NCI-H2227 (cell line): ENCODE results near the gene ACAD9.

Experiments used
- DNase-seq: peaks from one replicate; lab custom pipeline; 2025; ENCODE audit not compliant: unreplicated experiment; lab: John Stamatoyannopoulos, UW

The ACAD9 gene

DNA sequence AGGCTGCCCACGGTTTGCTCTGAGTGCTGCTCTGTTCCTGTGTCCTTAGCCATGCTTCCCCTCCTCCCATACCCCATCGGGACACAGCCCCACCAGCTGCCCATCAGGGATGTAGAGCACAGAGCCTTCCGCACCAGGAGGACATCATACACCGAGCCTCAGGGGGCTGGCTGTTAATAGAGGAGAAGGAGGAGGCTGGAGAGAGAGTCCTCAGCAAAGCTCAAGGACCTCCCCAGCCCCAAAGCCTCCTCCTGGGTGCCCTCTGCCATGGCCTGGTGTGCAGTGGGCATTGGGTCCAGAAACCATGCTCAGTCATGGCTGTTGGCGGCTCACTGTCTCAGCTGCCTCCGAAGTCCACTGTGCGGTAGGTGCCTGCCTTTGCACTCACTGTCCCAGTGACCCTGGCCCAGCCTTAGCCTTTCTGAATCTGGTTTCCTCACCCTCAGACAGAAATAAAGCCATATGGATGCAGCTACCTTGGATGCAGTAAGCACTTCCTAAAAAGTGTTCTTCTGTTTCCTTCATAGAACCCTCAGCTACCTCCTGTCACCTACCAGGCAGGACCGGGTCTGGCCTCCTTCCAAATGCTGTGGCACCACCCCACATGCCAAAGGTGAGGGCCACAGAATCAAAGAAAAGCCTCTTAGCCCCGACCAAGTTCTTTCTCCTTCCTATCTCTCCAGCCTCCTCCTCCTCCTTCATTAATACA, 53.9 kb downstream of the ACAD9 start:
- DNase-seq: no peak

DNA sequence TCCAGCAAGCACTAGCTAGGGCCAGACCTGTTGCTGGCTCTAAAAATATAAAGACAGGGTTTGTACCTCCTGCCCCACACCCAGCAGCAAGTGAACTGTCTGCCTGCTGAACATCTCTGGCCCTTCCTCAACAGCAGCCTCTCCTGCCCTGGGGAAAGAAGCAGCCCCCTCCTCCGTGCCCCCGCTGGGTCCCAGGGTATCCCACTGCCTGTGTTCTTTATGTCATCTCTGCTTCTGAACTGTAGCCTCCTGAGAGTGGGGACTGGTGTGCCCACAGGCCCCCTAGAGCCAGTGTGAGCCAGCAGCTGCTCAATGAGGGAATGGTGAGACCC, 54.5 kb downstream of the ACAD9 start:
- no peak for DNase-seq

DNA sequence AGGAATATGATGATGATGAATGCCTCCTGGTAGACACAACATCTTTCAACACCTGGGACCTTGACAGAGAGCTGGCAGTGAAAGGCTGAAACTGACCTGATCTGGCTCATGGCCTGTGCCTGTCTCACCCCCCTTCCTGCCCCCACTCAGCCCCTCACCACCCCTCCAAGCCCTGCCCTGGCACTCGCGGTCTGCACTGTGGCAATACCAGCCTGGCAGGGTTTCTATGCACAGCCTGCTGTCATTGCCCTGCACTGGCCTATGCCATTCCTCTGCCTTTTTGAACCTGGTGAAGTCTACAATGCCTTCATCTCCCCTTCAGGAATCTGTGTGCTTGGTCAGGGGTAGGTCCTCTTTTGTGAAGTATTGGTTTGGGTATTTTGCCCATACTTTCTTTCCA, 56.5 kb downstream of the ACAD9 start:
- DNase-seq: no peak

DNA sequence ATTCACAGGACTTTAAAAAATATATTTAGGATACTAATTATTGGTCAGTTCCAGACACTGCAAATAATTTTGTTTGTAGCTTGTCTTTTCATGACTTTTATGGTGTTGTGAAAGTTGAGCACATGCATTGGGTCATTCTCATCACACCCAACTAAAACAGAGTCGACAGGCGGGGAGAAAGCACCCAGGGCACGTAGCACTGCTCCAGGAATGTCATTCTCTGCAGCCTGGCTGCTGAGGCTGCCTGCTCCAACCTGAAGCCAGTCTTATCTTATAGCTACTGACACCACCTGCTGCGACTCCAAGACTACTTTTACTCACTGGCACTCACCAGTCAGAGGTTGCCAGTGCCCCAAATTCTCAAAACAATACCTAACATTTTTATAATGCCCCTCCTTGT, 56.9 kb downstream of the ACAD9 start:
- DNase-seq: no peak

DNA sequence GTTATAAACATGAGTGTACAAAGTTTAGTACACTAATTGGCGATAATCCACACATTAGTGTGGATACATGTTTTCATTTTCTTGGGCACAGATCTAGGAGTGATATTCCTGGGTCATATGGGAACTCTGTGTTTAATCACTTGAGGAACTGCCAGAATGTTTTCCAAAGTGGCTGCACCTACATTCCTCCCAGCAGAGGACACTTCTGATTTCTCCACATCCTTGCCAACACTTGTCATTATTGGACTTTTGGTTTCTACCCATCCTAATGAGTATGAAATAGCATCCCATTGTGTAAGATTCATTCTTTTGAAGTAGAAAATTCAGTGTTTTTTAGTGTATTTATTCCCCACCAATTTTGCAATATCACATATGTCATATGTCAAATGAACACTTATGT, 60.8 kb downstream of the ACAD9 start:
- no peak for DNase-seq

DNA sequence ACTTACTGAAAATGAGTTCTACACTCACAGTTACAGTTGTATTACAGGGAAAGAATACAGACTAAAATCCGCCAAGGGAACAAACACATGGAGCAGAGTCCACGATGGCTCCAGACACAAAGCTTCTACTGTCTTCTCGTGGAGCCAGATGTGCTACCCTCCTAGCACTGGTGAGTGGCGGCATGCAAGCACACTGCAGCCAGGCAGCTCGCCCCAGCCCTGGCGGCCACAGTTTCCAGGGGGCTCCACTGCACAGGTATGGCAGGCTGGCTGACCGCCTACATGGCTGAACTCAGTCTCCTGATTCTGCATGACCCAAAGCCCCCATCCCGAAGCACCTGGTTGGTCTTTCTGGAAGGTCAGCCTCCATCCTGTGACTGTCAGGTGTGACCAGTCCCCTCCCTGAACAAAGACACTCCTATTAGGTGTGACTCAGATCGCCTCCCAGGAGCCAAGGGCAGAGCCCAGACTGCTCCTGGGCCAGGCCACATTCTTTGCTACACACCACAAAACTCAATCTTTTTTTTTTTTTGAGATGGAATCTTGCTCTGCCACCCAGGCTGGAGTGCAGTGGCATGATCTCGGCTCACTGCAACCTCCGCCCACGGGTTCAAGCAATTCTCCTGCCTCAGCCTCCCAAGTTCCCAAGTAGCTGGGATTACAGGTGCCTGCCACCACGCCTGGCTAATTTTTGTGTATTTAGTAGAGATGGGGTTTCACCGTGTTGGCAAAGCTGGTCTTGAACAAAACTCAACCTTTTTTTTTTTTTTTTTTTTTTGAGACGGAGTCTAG, 62.9 kb downstream of the ACAD9 start:
- DNase-seq: no peak

DNA sequence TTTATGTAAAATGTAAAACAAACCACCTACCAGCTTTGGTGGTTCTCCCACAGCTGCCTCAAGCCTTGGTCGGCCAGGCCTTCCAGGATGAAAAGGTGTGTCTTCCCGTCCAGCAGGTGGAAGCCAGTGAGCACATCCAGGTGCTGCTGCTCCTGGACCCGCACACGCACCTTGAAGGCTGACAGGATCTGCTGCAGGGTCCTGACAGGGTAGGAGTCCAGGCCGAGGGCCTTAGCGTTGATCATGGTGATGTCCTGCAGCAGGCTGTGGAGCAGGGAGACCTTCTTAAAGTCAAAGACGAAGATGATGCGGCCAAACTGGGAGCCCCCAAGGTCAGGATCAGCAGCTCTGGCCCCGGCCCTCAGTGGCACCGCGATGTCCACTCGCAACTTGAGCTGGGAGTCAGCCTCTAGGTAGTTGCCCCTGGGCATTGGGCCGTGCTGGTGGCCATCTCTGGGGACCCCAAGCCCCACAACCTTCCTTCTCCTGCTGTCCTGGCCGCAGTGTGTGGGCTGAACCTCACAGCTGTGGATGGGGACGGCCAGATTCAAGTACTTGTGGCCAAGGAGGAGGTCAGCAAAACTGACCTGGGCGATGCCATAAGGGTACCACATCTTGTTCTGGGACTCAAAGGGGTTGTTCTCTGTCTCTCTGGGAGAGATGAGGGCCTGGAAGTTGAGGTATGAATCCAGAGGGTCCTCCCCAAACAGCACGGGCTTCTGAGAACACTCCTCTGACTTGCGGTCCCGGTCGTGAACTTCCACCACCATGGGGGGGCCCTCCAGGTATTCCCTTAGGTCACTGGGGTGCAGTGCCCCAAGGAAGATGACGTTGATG, 65.8 kb downstream of the ACAD9 start:
- no peak for DNase-seq

DNA sequence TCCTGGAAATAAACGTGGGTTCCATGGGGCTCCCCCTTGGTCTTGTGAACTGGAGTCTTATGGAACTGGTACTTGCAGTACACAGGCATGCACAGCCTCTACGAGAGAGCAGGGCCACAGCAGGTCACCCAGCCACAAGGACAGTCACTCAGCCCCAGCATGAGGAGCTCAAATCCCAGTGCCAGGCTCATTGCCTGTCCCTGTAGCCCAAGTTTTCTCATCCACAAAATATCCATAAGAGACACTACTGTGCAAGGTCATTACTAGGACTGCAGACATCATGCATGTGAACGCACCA, 66.4 kb downstream of the ACAD9 start:
- DNase-seq: no peak

DNA sequence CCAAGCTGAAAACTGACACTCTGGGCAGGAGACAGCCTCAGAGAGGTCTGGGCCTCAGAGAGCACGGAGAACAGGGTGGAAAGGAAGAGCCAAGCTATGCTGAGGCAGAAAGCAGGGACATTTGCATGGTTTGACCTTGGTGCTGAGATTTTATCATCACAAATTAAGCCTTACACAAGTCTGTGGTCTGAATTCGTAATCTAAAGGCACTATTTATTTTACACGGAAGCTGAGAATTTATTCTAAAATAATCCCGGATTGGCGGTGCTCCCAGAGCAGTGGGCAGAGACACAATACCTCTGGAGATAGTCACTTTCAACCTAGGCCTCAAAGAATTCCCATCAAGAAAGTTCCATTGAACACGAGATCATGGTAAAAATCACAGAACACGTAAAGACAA, 67.0 kb downstream of the ACAD9 start:
- DNase-seq: no peak

DNA sequence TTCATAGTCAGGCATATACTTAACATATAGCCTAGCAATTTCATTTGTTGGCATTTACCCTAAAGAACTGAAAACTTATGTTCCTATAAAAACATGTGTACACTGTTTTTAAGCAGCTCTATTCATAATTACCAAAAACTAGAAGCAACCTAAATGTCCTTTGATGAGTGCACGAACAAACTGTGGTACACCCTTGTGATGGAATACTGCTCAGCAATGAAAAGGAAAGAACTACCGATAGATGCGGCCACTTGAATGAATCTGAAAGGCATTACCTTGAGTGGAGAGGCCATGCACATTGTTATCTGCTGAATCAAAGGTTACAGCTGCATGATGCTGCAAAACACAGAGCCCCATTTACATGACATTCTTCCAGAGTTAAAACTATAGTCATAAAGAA, 69.7 kb downstream of the ACAD9 start:
- DNase-seq: no peak

DNA sequence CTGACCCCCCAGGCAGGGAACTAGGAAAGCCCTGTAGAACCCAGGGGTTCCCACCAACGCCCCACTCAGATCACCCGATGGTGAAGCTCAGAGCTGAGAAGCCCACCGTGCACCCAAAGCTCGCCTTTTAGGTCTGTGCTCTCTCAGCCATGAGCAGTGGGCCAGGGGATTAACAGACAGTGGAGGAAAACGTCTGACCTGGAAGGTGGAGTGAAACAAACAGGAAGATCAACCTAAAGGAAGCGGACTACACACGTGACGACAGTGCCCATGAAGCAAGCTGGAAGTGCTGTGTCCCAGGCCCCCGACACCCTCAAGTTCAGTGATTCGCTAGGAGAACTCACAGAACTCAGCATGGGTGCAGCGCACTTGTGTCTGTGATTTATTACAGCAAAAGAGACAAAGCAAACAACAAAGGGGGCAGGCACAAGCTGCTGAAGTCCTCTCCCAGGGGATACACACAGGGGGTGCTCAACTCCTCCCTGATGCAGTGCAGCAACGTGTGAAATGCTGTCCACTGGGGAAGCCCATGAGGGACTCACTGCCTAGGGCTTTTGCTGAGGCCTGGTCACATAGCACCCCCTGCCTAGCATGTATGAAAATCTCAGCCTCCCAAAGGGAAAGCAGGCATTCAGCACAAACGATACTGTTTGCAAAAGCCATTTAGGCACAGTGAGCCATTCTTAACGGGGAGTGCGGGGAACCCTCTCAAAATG, 71.0 kb downstream of the ACAD9 start:
- DNase-seq: no peak

DNA sequence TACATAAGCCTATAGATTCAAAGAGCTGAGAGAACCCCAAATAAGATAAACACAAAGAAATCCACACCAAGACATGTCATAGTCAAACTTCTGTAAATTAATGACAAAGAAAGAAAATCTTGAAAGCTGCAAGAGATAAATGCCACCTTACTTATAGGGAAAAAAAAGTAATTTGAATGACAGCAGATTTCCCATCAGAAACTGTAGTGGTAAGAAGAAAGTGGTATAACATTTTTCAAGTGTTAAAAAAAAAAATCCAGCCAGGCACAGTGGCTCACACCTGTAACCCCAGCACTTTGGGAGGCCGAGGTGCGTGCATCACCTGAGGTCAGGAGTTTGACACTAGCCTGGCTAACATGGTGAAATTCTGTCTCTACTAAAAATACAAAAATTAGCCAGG, 77.0 kb downstream of the ACAD9 start:
- DNase-seq: no peak
